Glomerular visceral epithelial cell (primary cell): ENCODE results near the gene CDH2.
"Not testable (repeated sequence)": the region's sequence is repeated elsewhere in the genome, so short reads cannot be mapped to it uniquely, and the experiment has no call there.

ENCODE experiments used
- DNase-seq: peaks from one replicate; pipeline ENCODE4 v3.0.0-alpha.2; 2016; ENCODE audit errors: extremely low spot score

CDH2 gene

GRCh38 chr18:27921392-27921791 is 255.5 kb downstream of the CDH2 start:
- DNase-seq, result peak; percentile 18

DNA sequence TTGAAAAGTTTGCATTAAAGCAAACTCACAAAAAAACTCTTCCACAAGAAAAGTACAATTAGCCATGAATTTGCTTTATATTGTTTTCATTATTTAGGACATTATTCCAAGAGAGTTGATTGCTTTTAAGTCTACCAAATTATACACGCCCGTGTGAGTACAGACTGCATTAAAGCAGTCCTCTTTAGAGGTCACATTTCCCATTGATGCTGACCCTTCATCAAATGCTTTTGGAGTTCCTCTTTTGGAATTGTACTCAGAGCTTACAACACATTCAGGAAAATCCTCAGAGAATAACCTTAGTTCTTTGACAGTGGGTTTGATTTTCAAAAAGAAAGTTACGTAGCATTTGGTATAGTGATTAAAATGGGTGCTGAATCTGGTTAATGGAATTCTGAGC is 256.1 kb downstream of the CDH2 start:
- DNase-seq, result no peak

DNA sequence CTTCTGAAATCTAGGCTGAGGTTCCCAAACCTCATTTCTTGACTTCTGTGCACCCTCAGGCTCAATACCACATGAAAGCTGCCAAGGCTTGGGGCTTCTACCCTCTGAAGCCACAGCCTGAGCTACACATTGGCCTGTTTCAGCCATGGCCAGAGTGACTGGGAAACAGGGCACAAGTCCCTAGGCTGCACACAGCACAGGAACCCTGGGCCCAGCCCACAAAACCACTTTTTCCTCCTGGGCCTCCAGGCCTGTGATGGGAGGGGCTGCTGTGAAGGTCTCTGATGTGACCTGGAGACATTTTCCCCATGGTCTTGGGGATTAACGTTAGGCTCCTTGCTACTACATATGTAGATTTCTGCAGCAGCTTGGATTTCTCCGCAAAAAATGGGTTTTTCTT is 270.7 kb downstream of the CDH2 start:
- DNase-seq, result not testable (repeated sequence)

DNA sequence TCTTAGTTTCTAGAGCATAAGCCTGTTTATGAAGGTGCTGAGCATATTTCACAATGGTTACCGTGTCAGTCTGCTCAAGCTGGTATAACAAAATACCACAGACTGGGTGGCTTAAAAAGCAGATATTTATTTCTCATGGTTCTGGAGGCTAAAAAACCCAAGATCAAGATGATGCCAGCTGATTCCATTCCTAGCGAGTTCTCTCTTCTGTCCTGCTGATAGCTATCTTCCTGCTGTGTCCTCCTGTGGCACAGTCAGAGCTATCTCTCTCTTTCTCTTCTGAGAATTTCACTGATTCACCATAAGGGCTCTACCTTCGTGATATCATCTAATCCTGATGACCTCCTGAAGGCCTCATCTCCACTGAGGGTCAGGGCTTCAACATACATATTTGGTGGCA is 273.0 kb downstream of the CDH2 start:
- no peak for DNase-seq

DNA sequence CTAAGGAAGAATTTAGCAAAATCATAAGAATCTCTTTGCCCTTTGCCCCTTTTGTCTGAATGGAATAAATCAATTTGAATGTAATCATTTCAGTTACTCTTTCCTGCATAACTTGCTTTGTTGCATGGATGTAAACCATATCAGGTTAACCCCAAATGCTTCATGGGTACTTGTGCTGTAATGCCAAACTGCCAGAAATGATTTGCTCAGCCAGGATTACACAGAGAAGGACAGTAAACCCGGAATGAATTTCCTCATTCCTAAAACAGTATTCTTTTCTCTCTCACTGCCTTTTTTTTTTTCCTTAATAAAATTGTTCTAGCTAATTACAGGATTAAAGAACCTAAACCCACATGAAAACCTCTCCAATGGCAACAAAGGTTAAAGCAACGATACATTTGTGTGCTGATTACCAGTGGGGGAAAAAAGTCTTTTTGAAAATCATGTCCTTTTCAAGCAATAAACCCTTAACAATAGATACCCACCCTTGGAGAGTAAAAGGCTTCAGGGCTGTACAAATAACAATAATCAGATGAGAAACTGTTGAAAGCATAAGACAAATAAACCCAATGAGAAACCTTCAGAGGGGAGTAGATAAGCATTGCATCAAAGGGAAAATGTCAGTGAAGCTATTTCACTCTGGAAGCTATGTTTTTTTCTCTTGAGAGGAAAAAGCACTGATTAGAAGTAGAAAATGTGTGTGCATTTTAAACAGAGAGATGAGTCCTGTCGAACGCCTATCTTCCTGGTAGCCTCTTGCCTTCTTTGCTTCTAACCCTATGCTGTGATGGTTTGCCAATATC is 275.3 kb downstream of the CDH2 start:
- DNase-seq, result no peak
